HepG2 (cell line): Measurements from ENCODE around the gene AK4. TPM values are rescaled to one million over a fixed set of nuclear protein-coding genes. Genes with fewer than 3 reads are reported as not detected.

Experiments used
- ATAC-seq: fragments of 200-7000 bp; cut with Tn5 transposase; 3 replicates; pipeline ENCODE4 v1.9.1; 2020; ENCODE audit warnings: mild to moderate bottlenecking, moderate library complexity
- BruUV-seq: library from RNA; stranded (reverse); fragments of 400-500 nt; replicated peaks from 2 replicates; lab custom pipeline; 2021; lab: Mats Ljungman, UMichigan
- CTCF ChIA-PET: fragments of 300-600 bp; formaldehyde crosslinking; extraction: SDS; loops from one replicate; lab custom pipeline; 2021; ENCODE audit warnings: low total read pairs, inconsistent platforms, low intra/inter-chr PET ratio; lab: Yijun Ruan, JAX
- POLR2A ChIA-PET: fragments of 350-600 bp; sonication (Branson Sonifier 250); formaldehyde crosslinking; loops from one replicate; lab custom pipeline; 2020; ENCODE audit warnings: antibody characterized with exemption, inconsistent platforms; lab: Yijun Ruan, JAX
- DNase-seq: peaks from one replicate; pipeline ENCODE4 v3.0.0-alpha.2; 2015; ENCODE audit warnings: low spot score
- FAIRE-seq: peaks from 3 replicates; lab custom pipeline; 2011; peaks lifted over from hg19 to GRCh38; lab: Jason Lieb, UNC
- H2AFZ ChIP-seq: one replicate; pipeline ENCODE4 v1.6.1; 2011; ENCODE audit warnings: low read length, inconsistent platforms
- H3K27ac ChIP-seq: fragments of 300-600 bp; 3 replicates; pipeline ENCODE4 v1.8.0; 2011; ENCODE audit warnings: mixed run types, mild to moderate bottlenecking, mixed read lengths, low read length, inconsistent platforms; ENCODE audit not compliant: insufficient read depth; ENCODE audit errors: extremely low read length
- H3K27me3 ChIP-seq, 2 experiments: fragments of 200-600 bp in 1 of 2; 2 replicates in 1 of 2; 3 replicates in 1 of 2; pipeline versions ENCODE4 v1.6.0 to v1.8.0; 2011; ENCODE audit warnings: low read length in 2 of 2, mild to moderate bottlenecking in 2 of 2, moderate library complexity in 2 of 2, inconsistent platforms in 1 of 2; ENCODE audit not compliant: insufficient read depth in 2 of 2, control insufficient read depth in 1 of 2
- H3K36me3 ChIP-seq, 2 experiments: fragments of 200-600 bp in 1 of 2; replicated peaks in 1 of 2; 2 replicates in 1 of 2; 3 replicates in 1 of 2; pipeline versions ENCODE4 v1.5.1 to v1.8.0; 2011; ENCODE audit warnings: low read length in 2 of 2, inconsistent platforms in 1 of 2; ENCODE audit not compliant: insufficient read depth in 2 of 2, control insufficient read depth in 1 of 2
- H3K4me1 ChIP-seq: 2 replicates; pipeline ENCODE4 v1.5.1; 2012; ENCODE audit warnings: low read length, inconsistent platforms; ENCODE audit not compliant: insufficient read depth
- H3K4me2 ChIP-seq: 2 replicates; pipeline ENCODE4 v1.6.0; 2011; ENCODE audit warnings: low read depth, low read length, inconsistent platforms
- H3K4me3 ChIP-seq, 3 experiments: fragments of 200-600 bp in 1 of 3; sonication (generic), shearing (Covaris generic) in 1 of 3; replicated peaks in 1 of 3; 2 replicates each; pipeline ENCODE4 v1.5.1; 2011 to 2016; ENCODE audit warnings: low read length in 3 of 3, inconsistent platforms in 2 of 3, low read depth in 2 of 3, mild to moderate bottlenecking in 2 of 3, control low read depth in 1 of 3, mixed read lengths in 1 of 3; ENCODE audit not compliant: insufficient read depth in 1 of 3
- H3K79me2 ChIP-seq: one replicate; pipeline ENCODE4 v1.6.1; 2011; ENCODE audit warnings: low read length, inconsistent platforms; ENCODE audit not compliant: insufficient read depth
- H3K9ac ChIP-seq: 2 replicates; pipeline ENCODE4 v1.6.0; 2011; ENCODE audit warnings: mild to moderate bottlenecking, low read depth, low read length, inconsistent platforms; ENCODE audit not compliant: insufficient read depth
- H3K9me3 ChIP-seq: 2 replicates; pipeline ENCODE4 v1.5.1; 2012; ENCODE audit warnings: mild to moderate bottlenecking, low read length
- H4K20me1 ChIP-seq: 2 replicates; pipeline ENCODE4 v1.6.0; 2011; ENCODE audit warnings: inconsistent platforms, mild to moderate bottlenecking, low read length, moderate library complexity; ENCODE audit not compliant: insufficient read depth
- ATF7 ChIP-seq, 2 experiments: fragments of 450-650 bp in 1 of 2; sonication (generic) in 1 of 2; formaldehyde crosslinking in 1 of 2; IDR thresholded peaks; 2 replicates each; pipeline versions ENCODE4 v1.4.0 to v1.6.1; 2016 to 2020; ENCODE audit warnings: antibody characterized with exemption in 1 of 2, mild to moderate bottlenecking in 1 of 2, missing genetic modification reagents in 1 of 2
- BRD4 ChIP-seq: sonication (generic); formaldehyde crosslinking; IDR thresholded peaks from 2 replicates; pipeline ENCODE4 v1.4.0; 2020; ENCODE audit warnings: missing genetic modification reagents
- IRX3 ChIP-seq: sonication (generic); formaldehyde crosslinking; IDR thresholded peaks from 2 replicates; pipeline ENCODE4 v1.8.1; 2023; ENCODE audit warnings: mild to moderate bottlenecking, low read depth, missing genetic modification reagents, borderline replicate concordance
- MTF1 ChIP-seq: sonication (generic); formaldehyde crosslinking; IDR thresholded peaks from 2 replicates; pipeline ENCODE4 v1.5.0; 2020; ENCODE audit warnings: missing genetic modification reagents
- PHF8 ChIP-seq: sonication (generic); formaldehyde crosslinking; IDR thresholded peaks from 2 replicates; pipeline ENCODE4 v1.5.0; 2020; ENCODE audit warnings: missing genetic modification reagents
- ZNF678 ChIP-seq: sonication (generic); formaldehyde crosslinking; IDR thresholded peaks from 2 replicates; pipeline ENCODE4 v1.4.0; 2020; ENCODE audit warnings: mild to moderate bottlenecking, missing genetic modification reagents
- ZNF878 ChIP-seq: sonication (generic); formaldehyde crosslinking; IDR thresholded peaks from 2 replicates; pipeline ENCODE4 v1.8.1; 2023; ENCODE audit warnings: mild to moderate bottlenecking, missing genetic modification reagents, moderate library complexity
- WGBS: methylation state at CpG from one replicate; pipeline ENCODE4 v1.1.6; 2017; ENCODE audit warnings: low lambda C conversion rate; 5-methylcytosine and 5-hydroxymethylcytosine counted together
- in situ Hi-C: cut with HindIII; loops from 2 replicates; pipeline ENCODE4 v1.10.0; 2017; ENCODE audit warnings: low pct_unique_long_range_greater_than_20kb; ENCODE audit not compliant: extremely low pct_ligation_motif_present
- intact Hi-C: fragments of 100-400 bp; cut with micrococcal nuclease; formaldehyde crosslinking; loops from one replicate; pipeline ENCODE4 v1.10.0; 2022; ENCODE audit not compliant: unreplicated experiment
- polyA plus RNA-seq, 8 experiments: library from polyadenylated mRNA; depleted of rRNA in 3 of 8; stranded (reverse) in 7 of 8; unstranded in 1 of 8; fragments of >200 nt; fragmentation: Illumina TruSeq in 4 of 8; extraction: Trizol in 4 of 8; gene quantifications; 2 replicates each; pipeline versions ENCODE4 v1.2.1 to v1.2.3, GENCODE V29; 2011 to 2016; ENCODE audit warnings: low read depth in 4 of 8, missing spikeins in 1 of 8, mixed read lengths in 1 of 8; ENCODE audit not compliant: insufficient read depth in 1 of 8
- total RNA-seq, 5 experiments: library from RNA; depleted of rRNA; stranded (reverse); fragments of >200 nt; fragmentation: Illumina TruSeq; extraction: Trizol; gene quantifications; 2 replicates each; pipeline ENCODE4 v1.2.3, GENCODE V29; 2016; ENCODE audit warnings: low read depth in 1 of 5

Gene AK4
- total and polyA plus RNA-seq, 2 of the 13 experiments (the other 11 are each of a cell fraction or from before 2014, with no cell fraction given), result 110 to 160 TPM

DNA sequence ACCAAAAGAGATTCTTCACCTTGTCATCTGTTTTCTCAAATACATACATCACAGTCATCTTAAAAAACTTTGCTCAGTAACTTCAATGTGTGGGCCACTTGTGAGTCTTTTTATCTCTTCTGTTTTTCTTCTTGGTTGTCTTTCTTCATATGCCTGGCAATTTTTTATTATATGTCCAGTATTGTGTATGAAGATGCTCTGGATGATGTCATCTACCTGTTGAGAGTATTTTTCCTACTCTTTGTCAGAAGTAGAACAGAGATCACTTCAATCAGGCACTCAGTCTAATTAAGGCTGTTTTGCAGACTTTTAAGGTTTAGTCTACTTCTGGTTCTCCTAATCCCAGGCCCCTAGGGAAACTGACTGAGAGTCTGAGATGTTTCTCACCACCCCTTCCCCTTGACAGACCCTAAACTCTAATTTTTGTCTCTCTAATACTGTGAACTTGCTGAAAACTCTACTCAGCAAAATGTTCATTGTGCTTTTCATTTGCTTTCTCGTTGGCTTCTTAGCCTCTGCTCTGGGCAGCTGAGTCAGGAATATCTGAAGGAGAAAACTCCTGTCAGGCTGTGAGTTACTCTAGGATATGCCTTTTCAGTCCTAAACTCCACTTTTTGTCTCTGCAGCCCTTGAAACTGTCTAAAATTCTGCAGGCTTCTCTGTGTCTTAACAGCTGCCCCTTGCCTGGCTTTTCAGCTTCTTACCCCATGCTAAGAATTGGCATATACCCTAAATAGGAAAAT, 128.4 kb downstream of the AK4 start:
- no peak overlapping the region for H2AFZ ChIP-seq
- TF ChIP-seq ZNF878 (CRISPR knock-in tag) (no peak), ATF7 (IDR thresholded peaks at IDR 0.05) (peak; percentile 51; the same call in 1 of the 2 replicates), ATF7 (CRISPR knock-in tag; IDR thresholded peaks at IDR 0.05) (no peak), PHF8 (no peak)
- no peak overlapping the region for H3K9ac ChIP-seq
- H3K27me3 ChIP-seq, result no peaks in the 10 kb centered on the region
- no peak overlapping the region for H3K4me2 ChIP-seq
- H3K27ac ChIP-seq, result no peak overlapping the region
- H3K9me3 ChIP-seq, result no peaks in the 10 kb centered on the region
- H4K20me1 ChIP-seq, result no peaks in the 10 kb centered on the region
- ChIA-PET POLR2A (no interaction called here), CTCF (no interaction called here)
- no peak for FAIRE-seq
- DNase-seq, result no peak
- no peaks in the 10 kb centered on the region for H3K4me1 ChIP-seq
- 62% methylated on average over 1 of the region's 1 CpG for WGBS
- ATAC-seq, result no peak
- BruUV-seq, result no TSS peak
- in situ Hi-C loops (no loop called here), intact Hi-C loops (no loop called here)
- H3K36me3 ChIP-seq, result no peaks in the 10 kb centered on the region
- no peak overlapping the region for H3K4me3 ChIP-seq
- no peaks in the 10 kb centered on the region for H3K79me2 ChIP-seq

GRCh38 chr1:65277605-65278347, 129.8 kb downstream of the AK4 start:
- no peaks in the 10 kb centered on the region for H3K36me3 ChIP-seq
- H2AFZ ChIP-seq, result no peak overlapping the region
- no peaks in the 10 kb centered on the region for H3K79me2 ChIP-seq
- DNase-seq (no peak), ATAC-seq (no peak), FAIRE-seq (no peak)
- H4K20me1 ChIP-seq, result no peaks in the 10 kb centered on the region
- no peaks in the 10 kb centered on the region for H3K9me3 ChIP-seq
- TF ChIP-seq BRD4 (CRISPR knock-in tag) (no peak), MTF1 (no peak), IRX3 (CRISPR knock-in tag) (no peak), ZNF678 (no peak)
- ChIA-PET POLR2A (no interaction called here), CTCF (no interaction called here)
- no TSS peak for BruUV-seq
- 70% methylated on average over 10 of the region's 10 CpGs for WGBS
- no peak overlapping the region for H3K4me2 ChIP-seq
- H3K4me1 ChIP-seq, result no peaks in the 10 kb centered on the region
- in situ Hi-C loops (no loop called here), intact Hi-C loops (no loop called here)
- H3K27ac ChIP-seq, result no peak overlapping the region
- H3K27me3 ChIP-seq, result no peaks in the 10 kb centered on the region
- H3K9ac ChIP-seq, result no peak overlapping the region
- H3K4me3 ChIP-seq, result no peak overlapping the region
